Measurements from ENCODE around the gene NHERF2. TPM values are rescaled to one million over a fixed set of nuclear protein-coding genes. Genes with fewer than 3 reads are reported as not detected.

The NHERF2 gene
- total and polyA plus RNA-seq, 9 of the 15 experiments (the other 6 are each of a cell fraction or from before 2014, with no cell fraction given), result 0.15 to 42.0 (median 12.5) TPM

DNA sequence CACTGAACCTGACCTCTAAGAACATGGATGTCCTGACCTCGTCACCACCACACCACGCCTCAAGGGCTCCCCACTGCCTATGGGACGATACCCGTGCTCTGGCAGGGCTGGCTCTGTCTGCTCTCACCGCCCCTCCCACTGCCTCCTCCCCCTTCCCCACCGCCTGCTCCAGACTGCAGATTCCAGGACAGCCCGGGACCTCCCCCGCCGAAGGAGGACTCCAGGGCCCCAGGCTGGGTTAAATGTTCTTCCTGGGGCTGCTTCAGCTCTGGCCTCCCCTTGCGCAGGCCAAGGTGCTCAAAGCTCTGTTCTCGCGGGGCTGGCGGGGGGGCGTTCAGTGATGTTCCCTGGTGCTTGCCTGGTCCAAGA, 4.0 kb upstream of the NHERF2 start (continued):
- 0 out of 2 replicates have a peak, but pooled peaks have one; percentile 6 for TF ChIP-seq MAX (CRISPR knock-in tag; IDR thresholded peaks at IDR 0.05)
- 0 out of 2 replicates have a peak, but pooled peaks have one; percentile 28 for TF ChIP-seq L3MBTL2 (IDR thresholded peaks at IDR 0.05)
- TF ChIP-seq RUNX1 (IDR thresholded peaks at IDR 0.05; ENCODE audit: low read depth), result no peak
- peak; percentile 78; the same call in 1 of the 2 replicates for TF ChIP-seq CHD2 (IDR thresholded peaks at IDR 0.05; ENCODE audit: low read depth, low read length)
- peak; percentile 80 to 82 for TF ChIP-seq NRF1 (conservative IDR thresholded peaks at IDR 0.05 in 1 of 2, IDR thresholded peaks at IDR 0.05 in 1 of 2)
- peak; percentile 21 for TF ChIP-seq PCBP1 (IDR thresholded peaks at IDR 0.05; ENCODE audit: low read depth, low read length, poor library complexity, severe bottlenecking)
- no peak for TF ChIP-seq NEUROD1 (IDR thresholded peaks at IDR 0.05; ENCODE audit: borderline replicate concordance, low read depth, low read length, partially characterized antibody)

DNA sequence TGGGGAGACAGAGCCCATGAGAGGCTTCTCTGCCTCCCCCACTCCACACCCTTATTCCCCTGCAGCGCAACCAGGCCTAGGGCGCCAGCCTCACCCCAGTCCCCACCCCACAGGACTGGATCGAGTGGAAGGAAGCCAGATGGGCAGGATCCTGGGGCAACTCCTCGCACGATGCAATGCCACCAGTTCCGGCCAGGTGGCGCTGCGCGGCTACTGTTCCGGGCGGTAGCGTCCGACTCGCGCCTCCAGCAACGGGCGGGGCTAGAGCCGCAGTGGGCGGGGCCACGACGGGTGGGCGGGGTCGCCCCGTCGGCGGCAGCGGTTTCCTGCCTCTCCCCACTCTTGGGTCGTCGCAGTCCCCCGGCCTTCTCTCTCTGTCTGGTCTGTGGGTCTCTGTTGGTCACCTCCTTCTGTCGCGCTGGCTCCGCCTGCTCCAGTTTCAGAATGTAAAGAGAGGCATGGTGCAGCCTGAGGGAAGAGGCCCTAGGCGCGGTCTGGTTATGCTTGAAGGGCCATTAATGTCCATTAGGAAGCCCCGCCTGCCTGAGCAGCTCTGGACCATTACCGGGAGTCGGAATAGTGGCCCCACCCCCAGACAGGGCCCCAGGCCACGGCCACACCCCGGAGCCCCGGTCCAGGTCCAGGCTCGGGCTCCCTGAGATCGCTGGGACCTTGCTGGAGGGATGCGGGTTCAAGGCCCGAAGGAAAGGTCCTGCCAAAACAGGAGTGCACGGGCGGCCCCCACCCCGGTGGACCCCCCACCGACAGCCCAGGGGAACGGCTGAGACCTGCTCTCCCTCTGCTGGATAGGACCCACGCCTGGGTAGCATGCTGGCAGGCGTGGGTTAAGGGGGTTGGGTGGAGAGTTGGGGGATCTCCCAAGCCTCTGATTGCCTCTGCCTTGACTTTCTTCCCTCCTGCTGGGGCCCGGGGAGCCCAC, 3.3 kb upstream of the NHERF2 start:
- POLR2A ChIA-PET, result interaction anchor here (0.6 to 3.3 kb wide), 3 partner anchors 9 to 131 kb away, joined by 4 to 35 read pairs (median 4); partner anchors contain the start of gene TRAF7
- no peaks in the 10 kb centered on the region for H3K9me1 ChIP-seq (ENCODE audit: control insufficient read depth, insufficient read depth, low read length)
- in situ Hi-C loops (cut with MboI), result loop anchor here (5.0 kb wide), 1 partner anchor 119 kb away; no protein-coding TSS in a partner anchor
- no TSS peak for BruUV-seq (replicated peaks)
- CTCF ChIA-PET (ENCODE audit: low intra/inter-chr PET ratio), result interaction anchor here (0.7 to 2.1 kb wide), 5 partner anchors 24 to 132 kb away, joined by 3 to 15 read pairs (median 5); partner anchors contain the start of genes NTHL1, TRAF7 and TSC2
- peak overlapping the region; percentile 87 for H3K4me2 ChIP-seq (ENCODE audit: insufficient read depth, low read length)
- FAIRE-seq, result peak; percentile 94
- peak overlapping the region; percentile 41 for H3K4me3 ChIP-seq
- H3K36me3 ChIP-seq (ENCODE audit: control insufficient read depth, insufficient read depth, low read length), result no peaks in the 10 kb centered on the region
- WGBS (ENCODE audit: insufficient coverage, low coverage, missing lambda C conversion rate), result 9% methylated on average over 30 of the region's 53 CpGs
- intact Hi-C loops (cut with micrococcal nuclease), result loop anchor here (1.0 to 5.0 kb wide), 2 partner anchors 117 to 244 kb away; partner anchors contain the start of gene RNPS1
- H3K9me3 ChIP-seq (replicated peaks; ENCODE audit: control insufficient read depth, insufficient read depth, low read depth, low read length), result no peaks in the 10 kb centered on the region
- peak; percentile 90 to 96 (median 92) for DNase-seq (ENCODE audit: extremely low read depth in 1 of 4, low spot score in 3 of 4)
- H3K79me2 ChIP-seq (ENCODE audit: control insufficient read depth, insufficient read depth, low read length), result peaks cover 15% of the 10 kb centered on the region
- H3K27ac ChIP-seq (ENCODE audit: extremely low read depth, low read depth, low read length), result peak overlapping the region; percentile 76
- peak overlapping the region; percentile 48 to 89; a peak in 3 of 4 replicates for H3K9ac ChIP-seq (ENCODE audit: insufficient read depth in 1 of 2, low read depth in 2 of 2, low read length in 2 of 2)
- 0 out of 2 replicates have a peak, but pooled peaks cover 7% of the 10 kb centered on the region for H4K20me1 ChIP-seq (replicated peaks; ENCODE audit: control insufficient read depth, insufficient read depth, low read length)
- no peaks in the 10 kb centered on the region for H3K27me3 ChIP-seq (ENCODE audit: control insufficient read depth in 2 of 2, insufficient read depth in 2 of 2, low read length in 2 of 2)
- ATAC-seq, result peak; percentile 85
- H2AFZ ChIP-seq (ENCODE audit: low read depth, low read length), result peak overlapping the region; percentile 99
- peaks cover 22 to 80% of the 10 kb centered on the region in 2 experiments; a peak in 4 of 5 replicates for H3K4me1 ChIP-seq (replicated peaks in 1 of 2; ENCODE audit: control insufficient read depth in 2 of 2, insufficient read depth in 2 of 2, low read length in 2 of 2)
- TF ChIP-seq SRF (CRISPR knock-in tag; IDR thresholded peaks at IDR 0.05) (peak in 1 of 2 experiments; percentile 65; a peak in 1 of 4 replicates), CREB1 (IDR thresholded peaks at IDR 0.05) (peak; percentile 14; the same call in 1 of the 2 replicates), CREB1 (CRISPR knock-in tag; IDR thresholded peaks at IDR 0.05) (peak; percentile 81), RBM34 (IDR thresholded peaks at IDR 0.05; ENCODE audit: borderline replicate concordance, insufficient read depth, low read length) (no peak), NR2C1 (IDR thresholded peaks at IDR 0.05) (no peak), NR2C1 (tag; IDR thresholded peaks at IDR 0.05) (no peak), PCBP1 (IDR thresholded peaks at IDR 0.05; ENCODE audit: low read depth, low read length, poor library complexity, severe bottlenecking) (peak; percentile 28), MED1 (CRISPR knock-in tag; IDR thresholded peaks at IDR 0.05; ENCODE audit: borderline replicate concordance) (0 out of 2 replicates have a peak, but pooled peaks have one; percentile 40), HDGF (IDR thresholded peaks at IDR 0.05) (peak; percentile 57; the same call in 1 of the 2 replicates), NEUROD1 (IDR thresholded peaks at IDR 0.05; ENCODE audit: borderline replicate concordance, low read depth, low read length, partially characterized antibody) (peak; percentile 53), TAF1 (IDR thresholded peaks at IDR 0.05; ENCODE audit: control insufficient read depth, extremely low read depth, insufficient read depth, low read length, severe bottlenecking) (peak; percentile 12)
- TF ChIP-seq, protein P1, sequence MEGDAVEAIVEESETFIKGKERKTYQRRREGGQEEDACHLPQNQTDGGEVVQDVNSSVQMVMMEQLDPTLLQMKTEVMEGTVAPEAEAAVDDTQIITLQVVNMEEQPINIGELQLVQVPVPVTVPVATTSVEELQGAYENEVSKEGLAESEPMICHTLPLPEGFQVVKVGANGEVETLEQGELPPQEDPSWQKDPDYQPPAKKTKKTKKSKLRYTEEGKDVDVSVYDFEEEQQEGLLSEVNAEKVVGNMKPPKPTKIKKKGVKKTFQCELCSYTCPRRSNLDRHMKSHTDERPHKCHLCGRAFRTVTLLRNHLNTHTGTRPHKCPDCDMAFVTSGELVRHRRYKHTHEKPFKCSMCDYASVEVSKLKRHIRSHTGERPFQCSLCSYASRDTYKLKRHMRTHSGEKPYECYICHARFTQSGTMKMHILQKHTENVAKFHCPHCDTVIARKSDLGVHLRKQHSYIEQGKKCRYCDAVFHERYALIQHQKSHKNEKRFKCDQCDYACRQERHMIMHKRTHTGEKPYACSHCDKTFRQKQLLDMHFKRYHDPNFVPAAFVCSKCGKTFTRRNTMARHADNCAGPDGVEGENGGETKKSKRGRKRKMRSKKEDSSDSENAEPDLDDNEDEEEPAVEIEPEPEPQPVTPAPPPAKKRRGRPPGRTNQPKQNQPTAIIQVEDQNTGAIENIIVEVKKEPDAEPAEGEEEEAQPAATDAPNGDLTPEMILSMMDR (IDR thresholded peaks at IDR 0.05 in 2 of 3, conservative IDR thresholded peaks at IDR 0.05 in 1 of 3; ENCODE audit: insufficient read depth in 2 of 3, low read depth in 1 of 3, low read length in 3 of 3), result peak; percentile 93 to 97 (median 96)

All from K562 (cell line).